HG02798 (cell line): ENCODE measurements around the gene SLC9C1.
A peak's percentile ranks its signal among the peaks of the same experiment; 100 is the strongest.

Source experiments
- ATAC-seq: cut with Tn5 transposase; IDR thresholded peaks from one replicate; pipeline ENCODE4 v1.9.1; 2021; ENCODE audit warnings: mild to moderate bottlenecking; ENCODE audit not compliant: unreplicated experiment, poor library complexity

The SLC9C1 gene

GRCh38 chr3:112117841-112118571 is 176.0 kb downstream of the SLC9C1 start:
- no peak for ATAC-seq

GRCh38 chr3:112117415-112117814 is 176.6 kb downstream of the SLC9C1 start:
- ATAC-seq, result no peak

GRCh38 chr3:112116748-112117186 is 177.2 kb downstream of the SLC9C1 start:
- no peak for ATAC-seq

- ATAC-seq, result peak; percentile 16
Measured at GRCh38 chr3:112115806-112116383, 178.1 kb downstream of the SLC9C1 start.

- peak; percentile 43 for ATAC-seq
Measured at GRCh38 chr3:112115161-112115739, 178.8 kb downstream of the SLC9C1 start.

GRCh38 chr3:112114576-112115160 is 179.3 kb downstream of the SLC9C1 start:
- ATAC-seq, result peak; percentile 26

- ATAC-seq, result peak; percentile 60
Measured at GRCh38 chr3:112111785-112112402, 182.1 kb downstream of the SLC9C1 start.

GRCh38 chr3:112109322-112109721 is 184.7 kb downstream of the SLC9C1 start:
- ATAC-seq, result no peak

GRCh38 chr3:112104774-112105173 is 189.2 kb downstream of the SLC9C1 start:
- no peak for ATAC-seq

GRCh38 chr3:112101916-112102315 is 192.1 kb downstream of the SLC9C1 start:
- no peak for ATAC-seq

GRCh38 chr3:112097378-112097777 is 196.6 kb downstream of the SLC9C1 start:
- ATAC-seq, result peak; percentile 69

GRCh38 chr3:112096176-112096575 is 197.8 kb downstream of the SLC9C1 start:
- no peak for ATAC-seq

- no peak for ATAC-seq
Measured at GRCh38 chr3:112095731-112096130, 198.3 kb downstream of the SLC9C1 start.

GRCh38 chr3:112093180-112093522 is 200.9 kb downstream of the SLC9C1 start:
- no peak for ATAC-seq

GRCh38 chr3:112092496-112093179 is 201.4 kb downstream of the SLC9C1 start:
- ATAC-seq, result no peak

GRCh38 chr3:112090887-112091586 is 203.0 kb downstream of the SLC9C1 start:
- ATAC-seq, result no peak
